H1 (cell line): ENCODE data around the gene CGNL1. TPM values are rescaled to one million over a fixed set of nuclear protein-coding genes. Genes with fewer than 3 reads are reported as not detected.

ENCODE experiments used
- BACH1 ChIP-seq: IDR thresholded peaks from 2 replicates; pipeline ENCODE4 v1.6.1; 2012; ENCODE audit warnings: low read length, improper control_type of control experiment
- CBX5 ChIP-seq: fragments of 300-800, 300-1000 bp; sonication (generic); IDR thresholded peaks from 2 replicates; pipeline ENCODE4 v1.7.1; 2016; ENCODE audit warnings: antibody characterized with exemption, low read length, low read depth
- CBX8 ChIP-seq: fragments of 300-800, 300-1000 bp; sonication (generic); IDR thresholded peaks from 2 replicates; pipeline ENCODE4 v1.7.1; 2016; ENCODE audit warnings: low read depth, low read length, borderline replicate concordance
- NANOG ChIP-seq: IDR thresholded peaks from 2 replicates; pipeline ENCODE4 v1.6.1; 2011; ENCODE audit warnings: low read length, low read depth, mild to moderate bottlenecking, inconsistent platforms; ENCODE audit not compliant: insufficient read depth, poor library complexity, severe bottlenecking
- NRF1 ChIP-seq: IDR thresholded peaks from 2 replicates; pipeline ENCODE4 v1.6.1; 2011; ENCODE audit warnings: mild to moderate bottlenecking, low read depth, low read length, improper control_type of control experiment
- RFX5 ChIP-seq: IDR thresholded peaks from 2 replicates; pipeline ENCODE4 v1.6.1; 2011; ENCODE audit warnings: low read depth, low read length, improper control_type of control experiment, borderline replicate concordance
- RXRA ChIP-seq: IDR thresholded peaks from 2 replicates; pipeline ENCODE4 v1.6.1; 2011; ENCODE audit warnings: low read depth, mild to moderate bottlenecking, low read length, moderate library complexity; ENCODE audit not compliant: insufficient read depth
- polyA plus RNA-seq, 7 experiments: library from polyadenylated mRNA; depleted of rRNA in 3 of 7; stranded (reverse) in 5 of 7; unstranded in 2 of 7; fragments of >200 nt in 5 of 7; fragments of 200-250 nt in 2 of 7; gene quantifications; 1 replicate in 5 of 7; 2 replicates in 1 of 7; 4 replicates in 1 of 7; pipeline versions ENCODE4 v1.2.1 to v1.2.3, GENCODE V29; 2011 to 2013; ENCODE audit warnings: missing spikeins in 2 of 7, mixed read lengths in 2 of 7
- total RNA-seq: library from RNA; stranded (reverse); fragmentation: NEBNext Ultra II Directional; extraction: Animal tissue kit (Norgen Biotek cat#: 25700); gene quantifications from 2 replicates; pipeline ENCODE4 v1.2.1, GENCODE V29; 2021

Gene CGNL1
- total and polyA plus RNA-seq, 2 of the 8 experiments (the other 6 are each of a cell fraction or from before 2014, with no cell fraction given): 21.8 to 75.6 TPM

DNA sequence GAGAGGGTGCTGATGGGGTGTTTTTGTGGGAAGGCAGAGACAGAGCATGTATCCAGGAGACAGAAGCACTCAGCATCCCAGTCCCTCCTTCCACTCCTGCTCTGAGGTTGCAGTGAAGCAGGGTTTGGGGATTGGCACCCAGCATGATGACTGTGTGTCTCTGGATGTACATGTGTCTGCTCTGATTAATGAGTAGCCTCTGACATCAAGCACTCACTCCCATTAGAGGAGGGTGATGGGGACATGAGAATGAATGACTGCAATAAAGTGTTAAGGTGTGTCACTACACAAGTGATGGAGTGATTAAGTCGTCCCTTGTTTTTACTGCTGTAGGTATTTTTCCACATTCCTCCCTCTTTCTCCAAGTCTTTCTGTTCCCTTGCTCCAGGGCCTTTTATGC is 205.8 kb downstream of the CGNL1 start (continued):
- TF ChIP-seq NANOG (no peak), CBX5 (no peak), NRF1 (no peak), RXRA (no peak), RFX5 (no peak), BACH1 (no peak), CBX8 (no peak)
